Endometrial microvascular endothelial cells (primary cell): ENCODE results near the gene CNKSR2. TPM values are rescaled to one million over a fixed set of nuclear protein-coding genes. Genes with fewer than 3 reads are reported as not detected.
"Not testable (repeated sequence)": the region's sequence is repeated elsewhere in the genome, so short reads cannot be mapped to it uniquely, and the experiment has no call there.

ENCODE experiments used
- in situ Hi-C: cut with HindIII; loops from 2 replicates; pipeline ENCODE4 v1.10.0; 2017; ENCODE audit warnings: low sequenced_read_pairs, low pct_unique_long_range_greater_than_20kb; ENCODE audit errors: inconsistent ontology term
- total RNA-seq: library from RNA; depleted of rRNA; stranded (reverse); fragments of >200 nt; gene quantifications from one replicate; pipeline ENCODE4 v1.2.3, GENCODE V29; 2015; ENCODE audit errors: inconsistent ontology term

CNKSR2 gene
- total RNA-seq, 1 donor from 2014 or later: not detected

DNA sequence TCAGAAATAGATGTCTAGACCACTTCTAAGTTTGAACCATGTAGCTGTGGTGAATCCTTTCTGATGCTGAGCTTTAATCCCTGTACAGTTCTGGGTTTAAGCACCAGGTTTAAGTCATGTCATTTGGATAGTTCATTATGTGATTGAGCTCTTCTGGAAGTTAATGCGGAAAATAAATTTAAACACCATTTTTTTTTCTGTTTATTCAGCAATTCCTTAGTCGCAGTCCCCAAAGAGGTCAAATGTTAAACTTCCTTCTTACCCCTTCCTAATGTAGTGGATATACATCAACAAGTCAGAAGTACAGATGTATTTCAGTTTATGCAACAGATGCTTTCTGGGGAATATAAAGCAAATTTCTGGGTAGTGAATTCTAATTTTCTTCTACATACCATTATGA, 52.9 kb downstream of the CNKSR2 start:
- in situ Hi-C loops: no loop called here

DNA sequence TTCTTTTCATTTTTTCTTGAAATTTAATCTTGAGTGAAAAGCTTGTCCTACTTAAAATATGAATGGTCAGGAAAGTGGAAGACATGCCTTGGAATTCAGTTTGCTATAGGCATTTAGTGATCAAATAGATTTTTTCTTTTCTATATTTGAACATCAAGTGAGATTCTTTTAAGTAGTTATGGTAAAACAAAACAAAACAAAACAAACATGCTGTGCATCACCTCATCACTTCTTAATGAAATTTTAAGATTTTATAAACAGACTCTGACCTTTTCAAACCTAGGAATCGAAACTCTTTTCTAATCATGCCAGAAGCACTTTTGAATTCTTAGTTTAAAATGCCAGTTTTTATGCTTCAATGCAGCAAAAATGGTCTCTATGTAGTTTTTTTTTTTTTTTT, 62.8 kb downstream of the CNKSR2 start:
- in situ Hi-C loops: no loop called here

DNA sequence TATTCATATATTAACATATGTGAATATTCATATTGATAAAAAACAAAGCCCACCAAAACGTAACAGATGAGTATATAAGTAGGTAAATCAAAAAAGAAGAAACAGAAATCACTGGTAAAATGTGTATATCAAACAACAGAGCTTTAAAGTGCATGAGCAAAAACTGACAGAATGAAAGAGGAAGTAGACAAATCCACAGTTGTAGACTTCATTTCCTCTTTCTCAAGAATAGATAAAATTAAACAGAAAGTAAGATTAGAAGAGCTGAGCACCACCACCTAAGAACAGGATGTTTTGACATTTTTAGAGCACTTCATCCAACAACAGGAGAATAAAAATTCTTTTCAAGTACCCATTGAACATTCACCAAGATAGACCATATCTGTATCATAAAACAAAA, 64.6 kb downstream of the CNKSR2 start:
- in situ Hi-C loops: no loop called here

DNA sequence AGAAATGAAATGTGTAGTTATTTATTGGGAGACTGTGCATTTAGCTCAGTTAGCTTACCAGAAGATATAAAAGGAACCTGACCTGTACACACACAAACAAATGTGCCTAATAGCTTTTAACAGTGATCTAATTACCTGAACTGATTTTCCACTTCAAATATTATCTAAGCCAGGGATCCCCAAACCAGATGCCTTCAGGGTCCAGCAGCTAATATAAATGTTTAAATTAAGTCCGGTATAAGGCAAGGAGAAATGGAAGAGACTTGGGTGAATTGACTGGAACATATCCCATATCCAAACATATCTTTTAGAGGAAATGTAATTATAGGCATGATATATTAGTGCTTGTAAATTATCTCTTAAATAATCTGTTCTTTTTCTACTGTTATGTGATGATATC, 66.7 kb downstream of the CNKSR2 start:
- in situ Hi-C loops: no loop called here

DNA sequence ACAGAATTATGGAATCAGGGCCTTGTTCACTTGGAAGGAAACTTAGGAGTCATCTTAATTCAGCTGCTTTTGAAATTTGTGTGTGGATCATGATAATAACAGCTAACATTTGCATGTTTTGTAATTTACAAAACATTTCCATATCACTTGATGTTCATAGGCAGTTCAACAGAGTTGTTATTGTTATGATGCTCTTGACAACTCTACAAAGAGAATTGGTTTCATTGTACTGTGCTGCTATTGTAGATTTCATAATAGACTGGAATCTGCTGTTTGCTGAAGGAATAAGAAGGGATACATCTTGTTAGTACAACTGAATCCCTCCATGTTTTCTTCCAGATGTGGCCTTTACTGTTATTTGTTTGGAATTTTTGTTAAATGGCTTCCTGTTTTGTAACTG, 83.5 kb downstream of the CNKSR2 start:
- in situ Hi-C loops: no loop called here

DNA sequence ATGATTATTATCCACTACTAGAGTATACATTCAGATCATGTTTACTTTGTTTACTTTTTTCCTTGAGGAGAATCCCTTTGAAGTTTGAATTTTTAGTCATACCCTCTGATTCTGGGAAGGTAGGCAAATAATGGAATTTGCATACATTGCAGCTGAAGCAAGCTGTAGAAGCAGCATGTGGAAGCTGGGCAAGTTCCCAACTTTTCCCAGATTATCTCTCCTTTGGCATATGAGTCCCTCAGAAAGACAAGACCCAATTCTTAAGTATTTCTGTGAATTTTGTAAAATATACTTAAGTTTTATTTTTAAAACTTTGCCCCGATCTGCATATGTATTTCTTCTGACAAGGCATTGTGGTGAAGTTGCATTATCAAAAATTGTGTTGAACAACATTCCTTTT, 94.9 kb downstream of the CNKSR2 start:
- in situ Hi-C loops: no loop called here

DNA sequence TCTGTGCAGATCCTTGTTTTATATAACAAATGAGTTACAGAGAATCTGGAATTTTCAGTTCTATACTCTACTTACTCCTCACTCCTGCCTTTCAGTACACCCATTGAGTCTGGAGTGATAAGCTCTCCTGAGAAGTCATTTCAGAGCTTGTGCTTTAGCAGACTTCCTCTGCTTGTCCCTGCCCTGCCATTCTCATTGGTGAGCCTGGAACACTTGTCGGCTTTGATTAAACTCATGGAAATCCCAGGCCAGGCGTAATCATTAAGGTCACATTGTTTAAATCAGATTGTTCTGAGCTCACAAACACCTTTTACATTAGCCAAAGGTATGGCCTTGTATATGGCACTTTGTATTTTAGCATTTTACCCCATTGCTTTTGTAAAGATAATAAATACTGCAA, 102.7 kb downstream of the CNKSR2 start:
- in situ Hi-C loops: no loop called here

DNA sequence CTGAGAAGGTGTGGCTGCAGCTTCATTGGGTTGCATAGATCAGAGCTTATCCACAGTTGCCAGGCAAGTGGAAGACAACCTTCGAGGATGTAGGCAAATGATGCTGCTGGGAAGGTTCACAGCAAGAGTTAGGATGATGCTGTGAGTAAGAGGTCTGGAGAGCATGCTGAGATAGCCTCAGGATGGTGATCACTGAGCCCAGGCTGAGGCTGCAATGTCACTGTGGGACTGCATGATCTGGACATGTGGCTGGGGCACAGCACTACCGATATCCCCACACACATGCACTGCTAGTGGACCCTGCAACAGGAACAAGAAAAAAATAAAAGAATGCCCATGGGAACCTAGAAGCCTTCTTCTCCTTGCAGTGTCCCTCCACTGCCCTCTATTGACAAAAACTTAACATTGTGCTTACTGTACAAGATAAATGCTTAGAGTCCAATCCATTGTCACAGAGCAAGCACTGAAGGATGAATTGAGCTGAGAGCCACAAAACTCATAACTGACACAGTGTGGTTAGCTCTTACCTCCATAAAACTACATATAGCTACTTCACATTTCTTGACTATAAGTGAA, 105.6 kb downstream of the CNKSR2 start:
- in situ Hi-C loops: no loop called here

DNA sequence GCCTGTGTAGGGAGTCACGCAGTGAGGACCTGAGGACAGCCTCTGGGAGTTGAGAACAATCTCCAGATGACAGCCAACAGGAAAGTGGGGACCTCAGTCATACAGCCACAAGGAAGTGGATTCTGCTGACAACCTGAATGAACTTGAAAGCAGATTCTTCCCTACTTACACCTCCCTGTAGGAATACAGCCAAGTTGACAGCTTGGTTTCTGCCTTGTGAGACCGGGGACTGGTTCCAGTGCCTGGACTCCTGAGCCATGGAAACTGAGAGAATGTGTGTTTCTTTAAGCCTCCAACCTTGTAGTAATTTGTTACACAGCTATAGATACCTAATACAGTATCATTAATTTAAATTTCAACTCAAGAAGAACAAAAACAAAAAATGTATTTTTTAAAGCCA, 107.5 kb downstream of the CNKSR2 start:
- in situ Hi-C loops: no loop called here

DNA sequence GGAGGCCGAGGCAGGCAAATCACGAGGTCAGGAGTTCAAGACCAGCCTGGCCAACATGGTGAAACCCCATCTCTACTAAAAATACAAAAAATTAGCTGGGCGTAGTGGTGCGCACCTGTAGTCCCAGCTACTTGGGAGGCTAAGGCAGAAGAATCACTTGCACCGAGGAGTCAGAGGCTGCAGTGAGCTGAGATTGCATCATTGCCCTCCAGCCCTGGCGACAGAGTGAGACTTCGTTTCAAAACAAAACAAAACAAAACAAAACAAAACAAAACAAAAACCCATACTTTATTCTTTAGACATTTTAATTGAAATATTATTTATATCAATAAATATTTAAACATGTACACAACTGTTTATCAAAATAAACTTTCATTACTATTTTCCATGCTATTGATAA, 109.8 kb downstream of the CNKSR2 start:
- in situ Hi-C loops: not testable (repeated sequence)

DNA sequence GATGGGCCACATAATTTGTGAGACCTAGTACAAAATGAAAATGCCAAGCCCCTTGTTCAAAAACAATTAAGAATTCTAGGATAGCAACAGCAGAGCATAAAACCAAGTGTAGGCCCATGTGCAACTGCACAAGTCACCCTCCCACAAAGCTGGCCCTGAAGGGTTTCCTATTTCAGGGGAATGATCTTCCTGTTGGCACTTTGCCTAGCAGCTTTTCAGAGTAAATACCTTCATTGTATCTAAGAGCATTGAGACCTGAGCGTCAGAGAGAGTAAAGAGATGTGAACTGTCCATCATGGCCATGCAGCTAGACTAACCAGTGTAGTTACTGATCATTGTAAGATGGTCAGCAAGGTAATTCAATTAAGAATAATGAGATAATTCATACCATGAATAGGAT, 113.6 kb downstream of the CNKSR2 start:
- in situ Hi-C loops: no loop called here

DNA sequence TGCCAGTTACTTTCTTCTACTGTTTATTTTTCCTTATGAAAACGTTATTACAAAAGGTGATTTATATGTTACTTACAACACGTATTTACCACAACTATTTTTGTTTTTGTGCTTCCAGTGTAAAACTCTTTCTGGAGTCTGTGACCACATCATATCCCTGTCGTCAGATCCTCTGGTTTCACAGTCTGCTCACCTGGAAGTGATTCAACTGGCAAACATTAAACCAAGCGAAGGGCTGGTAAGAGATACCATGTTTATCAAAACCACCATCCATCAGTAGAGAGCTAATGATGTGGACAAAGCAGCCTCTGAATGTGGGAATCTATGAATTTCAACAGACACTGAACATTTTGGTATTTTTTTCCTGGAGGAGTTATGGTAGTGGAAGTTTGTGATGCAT, 116.1 kb downstream of the CNKSR2 start:
- in situ Hi-C loops: no loop called here

DNA sequence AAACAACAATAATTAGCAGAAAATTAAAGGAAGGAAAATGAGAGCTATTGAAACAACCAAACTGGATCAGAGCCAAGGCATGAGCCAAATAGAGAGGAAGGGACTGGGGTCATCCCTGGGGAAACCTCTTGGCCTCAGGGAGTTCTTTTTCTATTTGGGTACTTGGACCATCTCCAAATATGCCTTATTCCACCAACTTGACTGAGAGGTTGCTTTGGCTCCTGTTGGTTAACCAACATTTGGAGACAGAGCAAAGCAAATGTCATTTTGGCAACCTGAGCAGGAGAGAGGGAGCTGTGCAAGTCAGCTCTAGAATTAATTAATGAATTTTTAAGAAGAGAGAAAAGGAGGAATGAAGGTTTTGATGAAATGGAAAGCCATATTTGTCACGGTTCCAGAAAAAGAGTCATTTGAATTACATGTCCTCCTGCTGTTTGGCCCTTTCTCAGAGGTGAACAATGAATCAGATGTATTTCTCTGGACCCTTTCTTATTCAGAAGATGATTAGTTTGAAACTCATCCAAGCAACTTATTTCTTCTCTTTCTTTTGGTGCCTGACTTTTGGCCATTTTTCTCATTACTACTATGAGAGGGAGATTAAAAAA, 119.1 kb downstream of the CNKSR2 start:
- in situ Hi-C loops: no loop called here

DNA sequence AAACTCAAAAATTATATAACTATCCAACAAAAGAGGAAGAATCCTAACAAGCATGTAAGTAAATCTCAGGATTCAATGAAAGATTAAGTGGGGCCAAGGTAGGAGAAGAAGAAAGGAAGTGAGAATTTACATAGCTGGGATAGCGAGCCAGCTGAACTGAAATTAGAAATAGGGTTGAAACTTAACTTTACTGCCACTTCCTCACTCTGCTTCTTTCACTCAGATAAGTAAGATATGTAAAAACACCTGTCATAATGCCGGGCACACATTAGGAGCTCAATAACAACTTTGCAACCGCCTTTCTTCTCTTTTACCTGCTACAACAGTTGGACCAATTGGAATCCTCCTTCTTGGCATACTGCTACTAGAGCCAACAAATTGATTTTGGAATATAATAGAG, 129.4 kb downstream of the CNKSR2 start:
- in situ Hi-C loops: no loop called here

DNA sequence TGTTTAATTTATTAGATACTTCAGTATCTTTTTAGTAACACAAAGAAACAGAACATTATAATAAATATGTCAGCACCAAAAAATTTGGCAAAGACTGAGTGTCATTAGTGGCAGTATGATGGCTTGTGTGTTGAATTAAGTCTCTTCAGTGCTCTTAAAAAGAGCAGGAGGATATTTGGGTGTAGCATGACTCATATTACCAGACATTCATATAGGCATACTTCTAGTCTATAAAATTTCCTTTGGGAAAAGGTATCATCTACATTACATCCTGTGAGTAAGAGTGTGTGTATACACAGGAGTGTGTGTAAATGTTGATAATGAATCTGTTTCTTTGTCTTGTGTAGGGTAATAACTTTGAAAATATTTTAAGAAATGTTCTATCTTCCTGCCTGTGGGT, 135.7 kb downstream of the CNKSR2 start:
- in situ Hi-C loops: no loop called here

DNA sequence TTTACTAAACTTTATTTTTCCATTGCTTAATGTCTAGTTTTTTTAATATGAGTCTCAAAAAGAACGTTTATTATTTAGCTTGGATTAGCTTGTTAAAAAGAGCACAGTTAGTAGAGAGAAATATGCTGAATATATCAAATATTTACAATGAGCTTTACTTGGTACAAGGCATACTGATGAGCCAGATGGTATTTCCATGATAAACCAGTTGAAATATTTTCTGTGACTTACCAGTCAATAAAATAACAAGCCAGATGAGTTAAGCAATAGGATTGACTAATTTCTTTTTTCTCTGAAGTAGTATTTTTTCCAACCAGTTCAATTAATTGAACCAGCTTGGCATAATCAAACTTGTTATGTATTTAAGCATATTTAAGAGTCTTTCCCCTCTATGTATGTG, 149.8 kb downstream of the CNKSR2 start:
- in situ Hi-C loops: no loop called here

DNA sequence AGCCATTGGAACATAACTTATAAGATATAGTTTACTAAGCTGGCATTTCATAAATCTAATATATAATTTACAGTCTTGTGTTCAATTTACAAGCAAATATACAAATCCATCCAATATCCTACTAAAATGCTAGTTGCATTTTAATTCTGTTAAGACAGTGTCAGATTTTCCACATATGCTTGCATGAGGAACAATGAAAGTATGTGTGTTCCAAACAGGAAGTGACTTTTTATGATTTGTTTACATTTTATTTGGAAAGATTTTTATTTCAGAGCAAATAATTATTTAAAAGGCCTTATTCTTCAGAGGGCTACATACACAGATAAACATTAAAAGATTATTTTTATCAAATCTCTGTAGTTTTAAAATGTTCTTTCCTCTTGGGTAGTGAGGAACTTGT, 153.9 kb downstream of the CNKSR2 start:
- in situ Hi-C loops: no loop called here

DNA sequence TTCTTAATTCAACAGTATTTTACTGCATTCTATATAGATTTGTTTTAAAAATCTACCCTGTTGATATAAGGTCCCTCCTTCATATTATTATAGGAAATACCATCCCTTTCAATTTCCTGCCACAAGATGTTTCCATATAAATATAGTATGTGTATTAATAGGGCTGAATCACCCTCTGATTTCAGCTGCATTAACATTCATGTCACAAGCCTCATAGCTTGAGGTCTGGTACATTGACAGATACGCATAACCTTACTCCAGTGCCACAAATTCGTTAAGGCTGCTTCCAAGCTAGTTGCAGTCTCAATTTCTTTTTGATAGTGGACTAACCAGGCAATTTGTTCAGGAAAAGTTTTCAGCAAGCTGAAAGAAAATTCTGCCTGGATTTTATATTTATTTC, 155.6 kb downstream of the CNKSR2 start:
- in situ Hi-C loops: no loop called here

DNA sequence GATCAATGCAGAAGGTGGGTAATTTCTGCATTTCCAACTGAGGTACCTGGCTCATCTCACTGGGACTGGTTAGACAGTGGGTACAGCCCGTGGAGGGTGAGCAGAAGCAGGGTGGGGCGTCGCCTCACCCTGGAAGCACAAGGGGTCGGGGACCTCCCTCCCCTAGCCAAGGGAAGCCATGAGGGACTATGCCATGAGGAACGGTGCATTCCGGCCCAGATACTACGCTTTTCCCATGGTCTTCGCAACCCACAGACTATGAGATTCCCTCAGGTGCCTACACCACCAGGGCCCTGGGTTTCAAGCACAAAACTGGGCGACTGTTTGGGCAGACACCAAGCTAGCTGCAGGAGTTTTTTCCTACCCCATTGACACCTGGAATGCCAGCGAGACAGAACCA, 170.4 kb downstream of the CNKSR2 start:
- in situ Hi-C loops: not testable (repeated sequence)

DNA sequence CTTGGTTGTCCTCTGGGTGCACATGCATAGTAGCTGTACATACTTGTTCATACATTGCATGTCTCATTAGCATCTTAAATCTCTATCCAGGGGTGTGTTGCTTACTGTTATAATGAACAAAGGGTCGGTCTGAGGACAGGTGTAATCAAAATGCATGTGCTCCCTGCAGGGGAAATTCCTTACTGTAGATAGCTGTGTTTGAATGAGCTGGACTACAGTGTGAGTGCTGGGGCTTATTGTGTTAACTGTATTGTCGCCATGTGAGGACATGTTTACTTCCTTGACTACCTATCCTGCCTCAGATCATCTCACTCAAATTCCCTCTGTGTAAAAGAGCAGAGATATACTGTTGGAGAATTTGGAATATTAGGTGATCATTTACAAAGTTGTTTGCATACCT, 185.2 kb downstream of the CNKSR2 start:
- in situ Hi-C loops: no loop called here

DNA sequence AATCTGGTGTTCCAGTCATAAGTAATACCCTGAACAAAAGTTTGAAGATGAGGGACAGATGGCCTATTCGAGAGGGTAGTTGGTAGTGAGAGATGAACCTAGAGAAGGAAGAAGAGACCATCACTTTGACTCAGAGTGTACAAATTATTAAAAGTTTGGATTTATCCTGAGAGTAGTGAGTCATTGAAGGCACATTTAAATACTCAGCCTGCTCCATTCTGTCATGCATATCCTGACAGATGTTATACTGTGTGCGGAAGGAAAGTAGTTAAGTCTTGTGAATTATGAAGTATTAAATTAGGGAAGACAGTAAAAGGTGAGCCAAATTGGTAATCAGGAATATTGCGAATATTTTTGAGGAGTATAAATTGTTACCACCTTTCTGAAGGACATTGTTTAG, 190.8 kb downstream of the CNKSR2 start:
- in situ Hi-C loops: no loop called here
